Tibial nerve (tissue), 4 donors: ENCODE results near the gene TRAF3. TPM values are rescaled to one million over a fixed set of nuclear protein-coding genes. Genes with fewer than 3 reads are reported as not detected.

Source experiments
- DNase-seq, 2 donors: peaks; one replicate each; pipeline ENCODE4 v3.0.0-alpha.2; 2019; ENCODE audit warnings: low spot score in 2 of 2
- H3K27ac ChIP-seq, 4 donors: fragments of 200-600 bp; sonication (generic) in 3 of 4; one replicate each; pipeline ENCODE4 v1.5.1; 2017 to 2019; ENCODE audit warnings: mild to moderate bottlenecking in 1 of 4
- H3K27me3 ChIP-seq, 2 donors: fragments of 200-600 bp; sonication (generic) in 1 of 2; one replicate each; pipeline versions ENCODE4 v1.5.1 to v1.6.0; 2017 to 2019
- H3K36me3 ChIP-seq, 3 donors: fragments of 200-600 bp; sonication (generic); one replicate each; pipeline ENCODE4 v1.5.1; 2018 to 2019
- H3K4me1 ChIP-seq, 4 donors: fragments of 200-600 bp; sonication (generic) in 3 of 4; one replicate each; pipeline ENCODE4 v1.5.1; 2017 to 2019
- H3K4me3 ChIP-seq, 4 donors: fragments of 200-600 bp; sonication (generic) in 3 of 4; one replicate each; pipeline ENCODE4 v1.5.1; 2017 to 2019; ENCODE audit warnings: mild to moderate bottlenecking in 1 of 4, moderate library complexity in 1 of 4
- H3K9me3 ChIP-seq, 4 donors: fragments of 200-600 bp; sonication (generic) in 3 of 4; one replicate each; pipeline ENCODE4 v1.5.1; 2017 to 2019
- CTCF ChIP-seq, 5 experiments: fragments of 200-600 bp in 3 of 5; fragments of 450-650 bp in 2 of 5; sonication (generic) in 3 of 5; IDR thresholded peaks; one replicate each; pipeline ENCODE4 v1.5.1; 2016 to 2019; ENCODE audit warnings: antibody characterized with exemption in 5 of 5, mild to moderate bottlenecking in 3 of 5, moderate library complexity in 2 of 5
- EP300 ChIP-seq, 2 donors: sonication (generic); formaldehyde crosslinking; IDR thresholded peaks; one replicate each; pipeline ENCODE4 v1.6.1; 2017; ENCODE audit warnings: antibody characterized with exemption in 2 of 2, mild to moderate bottlenecking in 1 of 2
- POLR2A ChIP-seq, 2 donors: fragments of 450-650 bp; IDR thresholded peaks; one replicate each; pipeline ENCODE4 v1.6.1; 2017; ENCODE audit warnings: antibody characterized with exemption in 2 of 2, mild to moderate bottlenecking in 2 of 2, moderate library complexity in 2 of 2
- WGBS, 2 donors: methylation state at CpG; one replicate each; pipeline ENCODE4 v1.1.5; 2018; 5-methylcytosine and 5-hydroxymethylcytosine counted together
- total RNA-seq, 4 donors: library from RNA; depleted of rRNA; stranded (reverse); fragments of >200 nt; gene quantifications; one replicate each; pipeline ENCODE4 v1.1.0, GENCODE V29; 2016

TRAF3 gene
- total RNA-seq, 4 donors from 2014 or later: 4.8 to 20.7 (median 13.4) TPM

GRCh38 chr14:102838501-102838900, 61.3 kb downstream of the TRAF3 start:
- no peak for DNase-seq
- no peak overlapping the region for H3K27ac ChIP-seq
- TF ChIP-seq EP300 (IDR thresholded peaks at IDR 0.05): no peak
- no peak for TF ChIP-seq POLR2A (IDR thresholded peaks at IDR 0.05)
- TF ChIP-seq CTCF (IDR thresholded peaks at IDR 0.05): no peak
- H3K36me3 ChIP-seq: no peaks in the 10 kb centered on the region
- no peak overlapping the region for H3K4me3 ChIP-seq
- no peaks in the 10 kb centered on the region for H3K27me3 ChIP-seq
- WGBS, 2 donors: 56 to 70% methylated on average over 4 of the region's 4 CpGs
- H3K9me3 ChIP-seq: no peaks in the 10 kb centered on the region
- H3K4me1 ChIP-seq: no peaks in the 10 kb centered on the region

GRCh38 chr14:102840115-102840514, 62.9 kb downstream of the TRAF3 start:
- no peaks in the 10 kb centered on the region for H3K9me3 ChIP-seq
- H3K36me3 ChIP-seq: no peaks in the 10 kb centered on the region
- no peak for DNase-seq
- TF ChIP-seq CTCF (IDR thresholded peaks at IDR 0.05) (no peak), POLR2A (IDR thresholded peaks at IDR 0.05) (no peak), EP300 (IDR thresholded peaks at IDR 0.05) (no peak)
- H3K4me1 ChIP-seq: no peaks in the 10 kb centered on the region
- WGBS, 2 donors: 88 to 91% methylated on average over 3 of the region's 3 CpGs
- H3K27ac ChIP-seq: no peak overlapping the region
- no peaks in the 10 kb centered on the region for H3K27me3 ChIP-seq
- H3K4me3 ChIP-seq: no peak overlapping the region

- DNase-seq: no peak
- TF ChIP-seq CTCF (IDR thresholded peaks at IDR 0.05): no peak
- Histone ChIP-seq H3K4me3 (no peak overlapping the region), H3K27me3 (no peaks in the 10 kb centered on the region), H3K4me1 (no peaks in the 10 kb centered on the region), H3K27ac (no peak overlapping the region), H3K36me3 (no peaks in the 10 kb centered on the region), H3K9me3 (no peaks in the 10 kb centered on the region)
- WGBS, 2 donors: 53 to 59% methylated on average over 8 of the region's 8 CpGs
Observed at GRCh38 chr14:102840771-102841528, 63.7 kb downstream of the TRAF3 start.

- peak in 1 of 2 donors; percentile 39 for DNase-seq
Observed at GRCh38 chr14:102848830-102849525, 71.7 kb downstream of the TRAF3 start.

More at GRCh38 chr14:102848830-102849525, 71.7 kb downstream of the TRAF3 start:
- WGBS, 2 donors: 64 to 66% methylated on average over 12 of the region's 12 CpGs
- peak overlapping the region in 2 of 4 donors; percentile 0 to 44 for H3K27ac ChIP-seq
- no peaks in the 10 kb centered on the region for H3K36me3 ChIP-seq
- H3K9me3 ChIP-seq: no peaks in the 10 kb centered on the region
- H3K27me3 ChIP-seq: no peaks in the 10 kb centered on the region
- peaks cover 0 to 14% (median 5%) of the 10 kb centered on the region in 4 donors for H3K4me1 ChIP-seq
- TF ChIP-seq CTCF (IDR thresholded peaks at IDR 0.05): no peak
- no peak for TF ChIP-seq EP300 (IDR thresholded peaks at IDR 0.05)
- TF ChIP-seq POLR2A (IDR thresholded peaks at IDR 0.05): no peak
- no peak overlapping the region for H3K4me3 ChIP-seq
